ENCODE data around the gene GLRA1.
A peak's percentile ranks its signal among the peaks of the same experiment; 100 is the strongest.

Gene GLRA1

GRCh38 chr5:151924564-151925301 is at the start of gene GLRA1:
Gene GLRA1 (minus strand): TSS chr5:151924851. CDS start chr5:151924549, 302 bp downstream.
- DNase-seq: peak; percentile 69

GRCh38 chr5:151970885-151971284 is 46.2 kb upstream of the GLRA1 start:
- DNase-seq: no peak

GRCh38 chr5:151967865-151968264 is 43.2 kb upstream of the GLRA1 start:
- DNase-seq: no peak

- DNase-seq: no peak
Observed at GRCh38 chr5:151966046-151966445, 41.4 kb upstream of the GLRA1 start.

GRCh38 chr5:151964471-151964870 is 39.8 kb upstream of the GLRA1 start:
- DNase-seq: no peak

GRCh38 chr5:151961557-151961956 is 36.9 kb upstream of the GLRA1 start:
- no peak for DNase-seq

GRCh38 chr5:151958111-151958510 is 33.5 kb upstream of the GLRA1 start:
- DNase-seq: no peak

GRCh38 chr5:151956725-151957124 is 32.1 kb upstream of the GLRA1 start:
- no peak for DNase-seq

- DNase-seq: no peak
Observed at GRCh38 chr5:151954255-151954654, 29.6 kb upstream of the GLRA1 start.

GRCh38 chr5:151953833-151954232 is 29.2 kb upstream of the GLRA1 start:
- no peak for DNase-seq

- peak; percentile 20 for DNase-seq
Observed at GRCh38 chr5:151952238-151952637, 27.6 kb upstream of the GLRA1 start.

GRCh38 chr5:151950706-151951105 is 26.1 kb upstream of the GLRA1 start:
- DNase-seq: no peak

- peak; percentile 80 for DNase-seq
Observed at GRCh38 chr5:151949701-151950308, 25.2 kb upstream of the GLRA1 start.

GRCh38 chr5:151949113-151949512 is 24.5 kb upstream of the GLRA1 start:
- no peak for DNase-seq

GRCh38 chr5:151947931-151948608 is 23.4 kb upstream of the GLRA1 start:
- DNase-seq: no peak

- no peak for DNase-seq
Observed at GRCh38 chr5:151937851-151938250, 13.2 kb upstream of the GLRA1 start.

- peak; percentile 29 for DNase-seq
Observed at GRCh38 chr5:151935135-151935695, 10.6 kb upstream of the GLRA1 start.

- peak; percentile 54 for DNase-seq
Observed at GRCh38 chr5:151931260-151931659, 6.6 kb upstream of the GLRA1 start.

GRCh38 chr5:151926188-151926587 is 1.5 kb upstream of the GLRA1 start:
- no peak for DNase-seq

GRCh38 chr5:151925340-151925739 is 689 bp upstream of the GLRA1 start:
- DNase-seq: no peak

GRCh38 chr5:151923866-151924476 is 680 bp downstream of the GLRA1 start:
- peak; percentile 81 for DNase-seq

GRCh38 chr5:151921916-151922315 is 2.7 kb downstream of the GLRA1 start:
- no peak for DNase-seq

- no peak for DNase-seq
Observed at GRCh38 chr5:151917904-151918303, 6.7 kb downstream of the GLRA1 start.

Data from DMS53 (cell line).